A172 (cell line): Measurements from ENCODE around the gene DOCK9. TPM values are rescaled to one million over a fixed set of nuclear protein-coding genes. Genes with fewer than 3 reads are reported as not detected.
A peak's percentile ranks its signal among the peaks of the same experiment; 100 is the strongest.
"Not testable (repeated sequence)": the region's sequence is repeated elsewhere in the genome, so short reads cannot be mapped to it uniquely, and the experiment has no call there.

Experiments
- DNase-seq: peaks from one replicate; pipeline ENCODE4 v3.0.0-alpha.2; 2015; ENCODE audit warnings: low spot score
- total RNA-seq: library from RNA; depleted of rRNA; stranded (reverse); fragments of >200 nt; shearing (Covaris generic); gene quantifications from 2 replicates; pipeline ENCODE4 v1.2.3, GENCODE V29; 2014

Gene DOCK9
- total RNA-seq, 1 experiment from 2014 or later, result 153 TPM

- DNase-seq, result no peak
Observed at GRCh38 chr13:98774776-98775175, 203.1 kb downstream of the DOCK9 start.

DNA sequence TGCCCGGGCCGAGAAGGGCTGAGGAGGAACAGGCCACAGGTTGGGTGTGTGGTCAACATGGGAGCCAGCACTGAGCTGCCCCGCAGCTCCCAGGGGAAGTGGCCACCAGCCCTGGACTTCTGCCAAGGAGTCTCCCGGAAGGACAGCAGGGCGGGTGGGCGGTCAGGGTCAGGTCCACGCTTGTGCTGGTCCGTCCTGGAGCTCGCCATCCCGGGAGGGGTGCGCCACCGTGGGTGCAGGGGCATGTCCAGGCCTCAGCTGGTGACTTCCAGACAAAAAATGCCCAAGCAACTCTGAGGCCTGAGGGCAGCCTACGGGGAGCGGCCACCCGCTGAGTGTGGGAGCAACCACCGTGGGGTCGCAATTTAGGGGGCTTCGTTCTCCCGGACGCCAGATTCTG lies 203.9 kb downstream of the DOCK9 start:
- no peak for DNase-seq

- no peak for DNase-seq
Observed at GRCh38 chr13:98772794-98773452, 204.9 kb downstream of the DOCK9 start.

DNA sequence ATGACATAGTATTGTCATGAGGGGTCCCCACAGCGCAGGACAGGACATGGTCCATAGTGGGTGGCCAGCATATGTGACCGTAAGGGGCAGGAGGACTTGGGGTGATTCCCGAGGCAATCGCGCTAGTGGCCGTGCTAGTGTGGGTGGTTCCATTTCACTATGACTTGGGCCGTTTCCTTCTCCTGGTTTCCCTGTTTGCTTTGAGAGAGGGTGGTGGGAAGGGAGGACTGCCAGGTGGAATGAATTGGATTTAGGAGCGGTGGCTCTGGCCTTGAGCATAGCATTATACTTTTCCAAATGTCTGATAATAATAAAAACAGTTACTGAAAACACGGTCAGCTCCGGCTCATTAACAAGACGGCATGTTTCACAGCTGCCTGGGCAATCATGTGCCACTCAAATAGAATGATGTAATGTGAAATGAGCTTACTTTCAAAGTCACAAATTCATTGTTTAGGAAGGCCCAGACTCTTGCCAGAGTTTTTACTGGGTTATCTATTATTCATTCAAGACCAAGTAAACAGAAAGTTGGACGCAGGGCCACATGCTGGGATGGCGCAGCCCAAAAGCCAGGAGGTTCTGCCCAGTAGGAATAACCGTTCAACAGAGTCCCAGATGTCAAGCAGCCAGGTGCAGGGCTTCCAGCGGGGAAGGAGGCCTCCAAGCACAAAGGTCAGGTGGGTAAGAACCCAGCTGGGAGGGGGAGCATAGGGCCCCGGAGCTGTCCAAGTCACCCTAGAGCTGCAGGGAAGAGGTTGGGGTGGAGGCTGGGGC lies 205.8 kb downstream of the DOCK9 start:
- DNase-seq, result no peak

GRCh38 chr13:98769736-98770135 lies 208.1 kb downstream of the DOCK9 start:
- no peak for DNase-seq

- DNase-seq, result no peak
Observed at GRCh38 chr13:98768522-98768921, 209.3 kb downstream of the DOCK9 start.

- no peak for DNase-seq
Observed at GRCh38 chr13:98766697-98767096, 211.2 kb downstream of the DOCK9 start.

GRCh38 chr13:98765996-98766519 lies 211.8 kb downstream of the DOCK9 start:
- DNase-seq, result no peak

GRCh38 chr13:98761986-98762616 lies 215.8 kb downstream of the DOCK9 start:
- no peak for DNase-seq

GRCh38 chr13:98761126-98761985 lies 216.5 kb downstream of the DOCK9 start:
- peak; percentile 23 for DNase-seq

DNA sequence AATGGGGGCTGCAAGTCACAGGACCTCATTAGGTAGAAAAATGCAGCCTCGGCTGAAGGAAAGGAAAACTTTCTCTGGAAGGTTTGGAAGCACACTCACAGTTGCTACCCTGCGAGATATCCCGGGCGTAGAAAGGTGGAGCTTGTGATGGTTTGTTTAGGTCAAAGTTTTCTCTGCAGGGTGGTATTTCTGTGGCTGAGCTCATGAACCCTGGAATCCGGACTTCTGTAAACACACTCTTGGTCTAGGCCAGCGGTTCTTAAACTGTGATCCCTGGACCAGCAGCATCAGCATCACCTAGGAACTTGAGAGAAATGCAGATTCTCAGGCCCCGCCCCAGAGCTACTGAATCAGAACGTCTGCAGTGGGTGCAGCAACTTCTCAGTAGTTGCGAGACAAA lies 222.1 kb downstream of the DOCK9 start:
- DNase-seq, result no peak

GRCh38 chr13:98755116-98755515 lies 222.7 kb downstream of the DOCK9 start:
- no peak for DNase-seq

DNA sequence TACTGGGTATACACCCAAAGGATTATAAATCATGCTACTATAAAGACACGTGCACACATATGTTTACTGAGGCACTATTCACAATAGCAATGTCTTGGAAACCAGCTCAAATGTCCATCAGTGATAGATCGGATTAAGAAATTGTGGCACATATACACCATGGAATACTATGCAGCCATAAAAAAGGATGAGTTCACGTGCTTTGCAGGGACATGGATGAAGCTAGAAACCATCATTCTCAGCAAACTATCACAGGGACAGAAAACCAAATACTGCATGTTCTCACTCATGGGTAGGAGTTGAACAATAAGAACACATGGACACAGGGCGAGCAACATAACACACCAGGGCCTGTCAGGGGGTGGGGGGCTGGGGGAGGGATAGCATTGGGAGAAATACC lies 223.4 kb downstream of the DOCK9 start:
- DNase-seq, result not testable (repeated sequence)

- no peak for DNase-seq
Observed at GRCh38 chr13:98752467-98753290, 225.2 kb downstream of the DOCK9 start, which contains the start of gene SLC15A1. Gene SLC15A1 (minus strand): TSS chr13:98752672. CDS start chr13:98752598, 74 bp downstream.

GRCh38 chr13:98751861-98752466 lies 225.9 kb downstream of the DOCK9 start:
- no peak for DNase-seq

GRCh38 chr13:98751367-98751782 lies 226.5 kb downstream of the DOCK9 start:
- DNase-seq, result no peak

DNA sequence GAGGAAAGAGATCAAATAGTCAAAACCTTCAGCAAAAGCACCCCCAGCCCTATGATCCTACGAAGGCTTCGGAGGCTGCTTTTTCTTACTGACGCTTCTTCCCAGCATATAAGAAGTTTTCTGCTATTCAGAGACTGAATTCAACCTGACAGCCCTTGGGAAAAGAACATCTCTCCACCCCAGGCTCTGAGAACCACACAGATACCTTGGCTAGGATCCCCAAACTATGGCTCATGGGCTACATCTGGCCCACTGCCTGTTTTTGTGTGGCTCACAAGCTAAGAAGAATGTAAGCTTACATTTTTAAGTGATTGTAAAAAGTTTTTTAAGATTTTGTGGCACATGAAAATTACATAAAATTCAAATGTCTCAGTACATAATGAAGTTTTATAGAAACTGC lies 228.4 kb downstream of the DOCK9 start:
- no peak for DNase-seq

- no peak for DNase-seq
Observed at GRCh38 chr13:98746968-98747367, 230.9 kb downstream of the DOCK9 start.
